Spleen (tissue), 11 donors: ENCODE measurements around the gene F8A3. TPM values are rescaled to one million over a fixed set of nuclear protein-coding genes. Genes with fewer than 3 reads are reported as not detected.

Source experiments
- microRNA-seq, 3 donors: library from miRNA; unstranded; fragments of <30 nt; microRNA quantifications; one replicate each; pipeline versions ENCODE4 to v1.1.0, GENCODE V29; 2019 to 2020
- polyA plus RNA-seq, 3 donors: library from polyadenylated mRNA; stranded (reverse); fragments of 200-250 nt; gene quantifications; one replicate each; pipeline ENCODE4 v1.2.1, GENCODE V29; 2013
- small RNA-seq, 4 donors: library from RNA; depleted of rRNA; stranded (forward); fragments of <200 nt; gene quantifications; one replicate each; pipeline ENCODE3, GENCODE V24; 2016
- total RNA-seq, 7 donors: library from RNA; depleted of rRNA in 3 of 7; stranded (reverse); fragments of >200 nt in 3 of 7; fragmentation: NEBNext Ultra II Directional in 4 of 7; extraction: Animal tissue kit (Norgen Biotek cat#: 25700) in 4 of 7; gene quantifications; one replicate each; pipeline versions ENCODE4 v1.1.0 to v1.2.1, GENCODE V29; 2016 to 2021
- donor health status: healthy with polysubstance abuse.
- donor health status: DM: no; HTN: no; CAD: no; lungs with moderate emphysema.
- donor health status: DM: no; HTN: no; CAD: no.
- donor health status: Bipolar disorder and iron deficiency.
- donor health status: healthy.
- donor health status: DM: no; HTN: no; CAD: no.
- donor health status: DM: yes; HTN: yes; CAD: no.

Gene F8A3
- total and polyA plus RNA-seq, 10 donors, result 0.64 to 26.4 (median 6.6) TPM; not detected in 2

Small RNAs within 50 kb of the gene (microRNA-seq; reads per million reads assigned to microRNA genes)
- 0 reads per million in 3 donors for gene MIR1184-3

Small RNAs within 50 kb of the gene (small RNA-seq; reads per million reads assigned to genes)
- 0 reads per million in 4 donors for gene MIR1184-3

Other genes with a start within 250 kb of the F8A3 start
- gene VBP1, start 242.2 kb downstream of the F8A3 start, total RNA-seq, result 10 to 100 TPM; 24.2 to 37.8 (median 27.9) TPM
- 10 to 100 TPM; 24.1 to 42.1 (median 35.9) TPM for gene VBP1, start 242.2 kb downstream of the F8A3 start, polyA plus RNA-seq
- gene RAB39B, start 194.1 kb downstream of the F8A3 start, total RNA-seq, result 1 to 10 TPM; 3.6 to 8.3 (median 4.4) TPM
- 1 to 10 TPM; 3.3 to 4.3 (median 3.9) TPM for gene RAB39B, start 194.1 kb downstream of the F8A3 start, polyA plus RNA-seq
- 100 to 1,000 TPM in 1 of 7 donors, 10 to 100 TPM in 6; 50.6 to 106 (median 76.6) TPM for gene CLIC2, start 124.0 kb downstream of the F8A3 start, total RNA-seq
- gene CLIC2, start 124.0 kb downstream of the F8A3 start, polyA plus RNA-seq, result 10 to 100 TPM; 18.3 to 32.6 (median 29.3) TPM
- not detected for gene F8A2, start 76.5 kb downstream of the F8A3 start, total RNA-seq
- gene F8A2, start 76.5 kb downstream of the F8A3 start, polyA plus RNA-seq, result not detected
- gene SPRY3, start 154.0 kb upstream of the F8A3 start, total RNA-seq, result 1 to 10 TPM; 1.2 to 3.5 (median 2.9) TPM
- gene SPRY3, start 154.0 kb upstream of the F8A3 start, polyA plus RNA-seq, result under 1 TPM; 0.17 to 0.39 (median 0.35) TPM
- gene TMLHE, start 154.3 kb upstream of the F8A3 start, total RNA-seq, result 10 to 100 TPM; 18.9 to 44.8 (median 29.4) TPM
- 1 to 10 TPM; 5.4 to 7.8 (median 7.0) TPM for gene TMLHE, start 154.3 kb upstream of the F8A3 start, polyA plus RNA-seq